WI38 (cell line): ENCODE data around the gene IDI1.

Experiments used
- H3K4me3 ChIP-seq: 2 replicates; pipeline ENCODE4 v1.5.1; 2011; ENCODE audit warnings: low read depth, mild to moderate bottlenecking, control low read depth, low read length
- TF ChIP-seq, protein P1 (sequence below): IDR thresholded peaks from 2 replicates; pipeline ENCODE4 v1.5.1; 2012; ENCODE audit warnings: low read depth, mild to moderate bottlenecking, control low read depth, low read length

The IDI1 gene

GRCh38 chr10:1034758-1035157 lies 14.2 kb downstream of the IDI1 start:
- H3K4me3 ChIP-seq = no peak overlapping the region
- TF ChIP-seq, protein P1, sequence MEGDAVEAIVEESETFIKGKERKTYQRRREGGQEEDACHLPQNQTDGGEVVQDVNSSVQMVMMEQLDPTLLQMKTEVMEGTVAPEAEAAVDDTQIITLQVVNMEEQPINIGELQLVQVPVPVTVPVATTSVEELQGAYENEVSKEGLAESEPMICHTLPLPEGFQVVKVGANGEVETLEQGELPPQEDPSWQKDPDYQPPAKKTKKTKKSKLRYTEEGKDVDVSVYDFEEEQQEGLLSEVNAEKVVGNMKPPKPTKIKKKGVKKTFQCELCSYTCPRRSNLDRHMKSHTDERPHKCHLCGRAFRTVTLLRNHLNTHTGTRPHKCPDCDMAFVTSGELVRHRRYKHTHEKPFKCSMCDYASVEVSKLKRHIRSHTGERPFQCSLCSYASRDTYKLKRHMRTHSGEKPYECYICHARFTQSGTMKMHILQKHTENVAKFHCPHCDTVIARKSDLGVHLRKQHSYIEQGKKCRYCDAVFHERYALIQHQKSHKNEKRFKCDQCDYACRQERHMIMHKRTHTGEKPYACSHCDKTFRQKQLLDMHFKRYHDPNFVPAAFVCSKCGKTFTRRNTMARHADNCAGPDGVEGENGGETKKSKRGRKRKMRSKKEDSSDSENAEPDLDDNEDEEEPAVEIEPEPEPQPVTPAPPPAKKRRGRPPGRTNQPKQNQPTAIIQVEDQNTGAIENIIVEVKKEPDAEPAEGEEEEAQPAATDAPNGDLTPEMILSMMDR = no peak

DNA sequence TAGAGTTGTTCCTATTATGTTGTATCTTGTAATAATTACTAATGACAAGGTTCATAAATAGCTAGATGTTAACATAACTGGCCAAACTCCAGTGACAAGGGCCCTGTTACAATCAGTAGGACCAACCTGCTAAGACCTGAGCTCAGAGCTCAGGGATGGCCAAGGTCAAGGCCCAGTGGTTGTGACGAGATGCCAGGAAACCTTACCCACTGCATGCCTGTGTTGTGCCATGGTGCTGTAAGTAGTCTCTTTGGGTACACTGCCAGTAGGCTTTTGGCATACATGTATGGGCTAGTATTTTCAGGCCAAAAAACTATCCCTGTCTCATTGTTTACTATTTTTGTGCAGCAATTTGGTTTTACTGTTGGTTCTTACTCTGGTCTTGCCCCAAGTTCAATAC lies 15.3 kb downstream of the IDI1 start:
- TF ChIP-seq, protein P1 = no peak
- H3K4me3 ChIP-seq = no peak overlapping the region

DNA sequence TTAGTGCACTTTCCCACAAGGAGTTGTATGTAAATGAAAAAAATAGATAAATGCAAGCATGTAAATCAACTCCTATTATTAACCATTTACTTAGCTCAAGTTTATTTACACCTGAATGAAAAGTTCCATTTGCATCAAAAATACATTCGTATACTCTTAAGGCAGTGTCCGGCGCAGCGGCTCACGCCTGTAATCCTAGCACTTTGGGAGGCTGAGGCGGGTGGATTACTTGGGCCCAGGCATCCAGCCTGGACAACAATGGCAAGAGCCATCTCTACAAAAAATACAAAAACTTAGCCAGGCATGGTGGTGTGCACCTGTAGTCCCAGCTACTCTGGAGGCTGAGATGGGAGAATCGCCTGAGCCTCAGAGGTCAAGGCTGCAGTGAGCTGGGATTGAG lies 19.1 kb downstream of the IDI1 start:
- TF ChIP-seq, protein P1 = no peak
- no peak overlapping the region for H3K4me3 ChIP-seq

DNA sequence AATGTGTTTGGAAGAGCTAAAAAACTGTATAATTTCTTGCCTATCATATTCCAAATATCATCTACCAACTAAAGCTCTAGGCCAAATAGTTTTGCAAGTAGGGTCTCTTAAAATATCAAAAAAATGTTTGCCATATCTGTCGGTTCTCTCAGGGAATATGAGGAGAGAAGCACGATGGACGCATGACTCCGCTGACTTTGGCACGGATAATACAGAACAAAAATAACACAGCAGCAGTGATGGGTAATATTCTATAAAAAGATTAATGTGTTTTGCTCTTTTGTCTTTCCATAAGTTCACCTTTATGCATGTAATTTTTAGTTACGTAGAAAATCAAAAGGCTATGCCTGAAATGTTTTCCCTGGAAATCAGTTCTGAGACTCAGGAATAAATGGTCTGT lies 22.3 kb downstream of the IDI1 start:
- no peak overlapping the region for H3K4me3 ChIP-seq
- TF ChIP-seq, protein P1 = no peak

DNA sequence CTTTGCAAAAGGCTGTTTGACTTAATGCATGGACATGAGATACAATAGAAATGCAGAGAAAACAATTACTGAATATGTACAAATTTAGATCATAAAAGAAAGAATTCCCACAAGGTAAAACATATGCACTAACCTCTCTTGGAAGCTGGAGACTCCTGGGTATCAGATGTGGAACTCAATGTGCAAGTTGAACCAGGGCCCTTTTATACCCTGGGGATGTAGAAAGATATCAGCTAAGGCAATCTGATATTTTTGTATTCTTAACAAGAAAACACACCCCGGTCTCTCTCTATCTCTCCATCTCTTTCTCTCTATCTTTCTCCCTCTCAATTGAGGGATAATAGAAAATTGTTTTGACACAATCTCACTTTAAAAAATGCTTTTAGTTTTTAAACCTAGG lies 23.2 kb downstream of the IDI1 start, which contains the start of gene IDI2:
Gene IDI2, minus strand, starts transcription at position 177 of the 400 bp plus-strand sequence. CDS start 1,136 bp downstream, outside the sequence.
- TF ChIP-seq, protein P1 = no peak
- no peak within 1 kb of the TSS for H3K4me3 ChIP-seq

- TF ChIP-seq, protein P1 = no peak
- no peak overlapping the region for H3K4me3 ChIP-seq
Observed at GRCh38 chr10:1024103-1024502, 24.8 kb downstream of the IDI1 start.

DNA sequence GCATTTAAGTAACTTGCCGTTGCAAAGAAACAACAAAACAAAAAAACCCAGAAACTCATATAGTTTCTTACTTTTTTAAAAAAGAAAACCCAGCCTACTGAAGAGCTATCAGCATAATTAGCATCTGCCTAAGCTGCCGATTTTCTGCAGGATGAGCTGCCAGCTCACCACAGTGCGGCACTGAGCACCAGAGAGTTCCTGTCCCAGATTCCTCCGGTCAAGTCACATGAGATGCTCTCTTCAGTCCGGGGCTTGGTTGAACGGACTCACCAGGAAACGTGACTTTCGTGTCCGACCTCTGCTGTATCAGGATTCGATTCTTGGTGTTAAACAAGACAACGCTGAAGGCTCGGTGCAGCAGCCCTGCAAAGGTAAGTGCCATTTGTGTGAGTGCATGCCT lies 26.5 kb downstream of the IDI1 start:
- no peak overlapping the region for H3K4me3 ChIP-seq
- TF ChIP-seq, protein P1 = no peak
